ENCODE measurements around the gene DUS1L. TPM values are rescaled to one million over a fixed set of nuclear protein-coding genes. Genes with fewer than 3 reads are reported as not detected.

The DUS1L gene
- total RNA-seq, 1 donor from 2014 or later = 72.4 TPM

GRCh38 chr17:82031303-82031884 lies 34.2 kb downstream of the DUS1L start, which contains the start of gene RAC3:
RAC3 (plus strand) TSS chr17:82031678; CDS start chr17:82031762, 84 bp downstream.
- TF ChIP-seq, protein P1, sequence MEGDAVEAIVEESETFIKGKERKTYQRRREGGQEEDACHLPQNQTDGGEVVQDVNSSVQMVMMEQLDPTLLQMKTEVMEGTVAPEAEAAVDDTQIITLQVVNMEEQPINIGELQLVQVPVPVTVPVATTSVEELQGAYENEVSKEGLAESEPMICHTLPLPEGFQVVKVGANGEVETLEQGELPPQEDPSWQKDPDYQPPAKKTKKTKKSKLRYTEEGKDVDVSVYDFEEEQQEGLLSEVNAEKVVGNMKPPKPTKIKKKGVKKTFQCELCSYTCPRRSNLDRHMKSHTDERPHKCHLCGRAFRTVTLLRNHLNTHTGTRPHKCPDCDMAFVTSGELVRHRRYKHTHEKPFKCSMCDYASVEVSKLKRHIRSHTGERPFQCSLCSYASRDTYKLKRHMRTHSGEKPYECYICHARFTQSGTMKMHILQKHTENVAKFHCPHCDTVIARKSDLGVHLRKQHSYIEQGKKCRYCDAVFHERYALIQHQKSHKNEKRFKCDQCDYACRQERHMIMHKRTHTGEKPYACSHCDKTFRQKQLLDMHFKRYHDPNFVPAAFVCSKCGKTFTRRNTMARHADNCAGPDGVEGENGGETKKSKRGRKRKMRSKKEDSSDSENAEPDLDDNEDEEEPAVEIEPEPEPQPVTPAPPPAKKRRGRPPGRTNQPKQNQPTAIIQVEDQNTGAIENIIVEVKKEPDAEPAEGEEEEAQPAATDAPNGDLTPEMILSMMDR (IDR thresholded peaks at IDR 0.05) = no peak
- Histone ChIP-seq H3K27ac (peak within 1 kb of the TSS; percentile 34), H3K4me3 (peak within 1 kb of the TSS; percentile 44 to 66), H3K4me1 (peaks cover 22% of the 10 kb centered on the region), H3K36me3 (no peaks in the 10 kb centered on the region), H3K9me3 (no peaks in the 10 kb centered on the region), H3K27me3 (no peaks in the 10 kb centered on the region)
- intact Hi-C loops (cut with DNase I) = loop anchor here (5.0 kb wide), 2 partner anchors 66 to 121 kb away; partner anchors contain the start of gene FASN
- DNase-seq (ENCODE audit: extremely low spot score in 2 of 2) = no peak

DNA sequence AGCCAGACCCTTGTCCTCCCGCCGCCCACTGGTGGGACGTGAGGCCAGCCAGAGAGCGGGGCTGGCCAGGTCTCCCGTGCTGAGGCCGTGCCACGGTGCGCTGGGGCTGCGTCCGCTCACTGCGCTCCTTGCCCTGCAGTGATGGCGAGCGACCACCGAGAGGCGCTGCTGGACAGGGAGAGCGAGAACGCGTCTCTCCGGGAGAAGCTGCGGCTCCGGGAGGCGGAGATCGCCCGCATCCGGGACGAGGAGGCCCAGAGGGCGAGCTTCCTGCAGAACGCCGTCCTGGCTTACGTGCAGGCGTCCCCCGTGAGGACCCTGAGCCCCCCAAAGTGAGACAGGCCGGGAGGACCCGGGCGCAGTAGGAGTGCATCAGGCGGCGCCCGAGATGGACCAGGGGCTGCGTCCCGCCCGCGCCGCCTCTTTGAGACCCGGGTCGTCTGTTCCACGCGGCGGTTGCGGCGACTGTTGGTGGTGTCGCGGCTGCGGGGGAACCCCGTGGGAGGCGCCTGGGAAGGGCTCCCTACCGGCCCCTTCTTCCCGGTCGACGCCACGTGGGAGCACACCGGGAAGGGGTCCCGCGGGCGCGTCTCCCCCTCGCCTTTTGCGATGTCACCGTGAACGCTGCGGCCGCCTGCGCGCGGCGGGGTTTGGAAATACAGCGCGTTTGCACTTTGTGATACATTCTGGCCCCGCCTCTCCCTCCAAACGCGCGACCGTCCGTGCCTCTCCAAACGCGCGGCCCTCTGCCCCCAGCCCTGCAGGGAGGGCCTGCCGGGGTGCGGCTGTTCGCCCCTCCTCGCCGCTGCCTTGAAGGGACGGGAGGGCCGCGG lies 34.9 kb downstream of the DUS1L start:
- Histone ChIP-seq H3K36me3 (no peaks in the 10 kb centered on the region), H3K27me3 (no peaks in the 10 kb centered on the region), H3K4me3 (peak overlapping the region; percentile 44 to 66), H3K9me3 (no peaks in the 10 kb centered on the region), H3K4me1 (peaks cover 15% of the 10 kb centered on the region), H3K27ac (peak overlapping the region; percentile 34)
- no peak for DNase-seq (ENCODE audit: extremely low spot score in 2 of 2)
- no peak for TF ChIP-seq POLR2A (IDR thresholded peaks at IDR 0.05)
- TF ChIP-seq POLR2AphosphoS5 (IDR thresholded peaks at IDR 0.05; ENCODE audit: insufficient read depth in 1 of 2, low read depth in 1 of 2) = peak; percentile 46 to 53
- TF ChIP-seq, protein P1 (IDR thresholded peaks at IDR 0.05) = peak; percentile 84 to 96 (median 92)
- intact Hi-C loops (cut with DNase I) = loop anchor here (5.0 kb wide), 2 partner anchors 67 to 122 kb away; partner anchors contain the start of gene FASN

- Histone ChIP-seq H3K36me3 (no peaks in the 10 kb centered on the region), H3K4me3 (peak overlapping the region in 1 of 2 donors; percentile 66), H3K9me3 (no peaks in the 10 kb centered on the region), H3K4me1 (peaks cover 13% of the 10 kb centered on the region), H3K27me3 (no peaks in the 10 kb centered on the region), H3K27ac (no peak overlapping the region)
- intact Hi-C loops (cut with DNase I) = loop anchor here (5.0 kb wide), 2 partner anchors 67 to 122 kb away; partner anchors contain the start of gene FASN
- no peak for DNase-seq (ENCODE audit: extremely low spot score in 2 of 2)
- TF ChIP-seq, protein P1 (IDR thresholded peaks at IDR 0.05) = no peak
- TF ChIP-seq POLR2AphosphoS5 (IDR thresholded peaks at IDR 0.05; ENCODE audit: insufficient read depth in 1 of 2, low read depth in 1 of 2) = no peak
- no peak for TF ChIP-seq POLR2A (IDR thresholded peaks at IDR 0.05)
Measured at GRCh38 chr17:82029990-82030469, 35.6 kb downstream of the DUS1L start.

GRCh38 chr17:82029391-82029790 lies 36.2 kb downstream of the DUS1L start:
- peaks cover 19% of the 10 kb centered on the region for H3K4me1 ChIP-seq
- intact Hi-C loops (cut with DNase I) = no loop called here
- DNase-seq (ENCODE audit: extremely low spot score in 2 of 2) = no peak
- H3K9me3 ChIP-seq = no peaks in the 10 kb centered on the region
- TF ChIP-seq POLR2AphosphoS5 (IDR thresholded peaks at IDR 0.05; ENCODE audit: insufficient read depth in 1 of 2, low read depth in 1 of 2) (no peak), POLR2A (IDR thresholded peaks at IDR 0.05) (no peak)
- TF ChIP-seq, protein P1 (IDR thresholded peaks at IDR 0.05) = no peak
- H3K27ac ChIP-seq = no peak overlapping the region
- no peaks in the 10 kb centered on the region for H3K27me3 ChIP-seq
- H3K4me3 ChIP-seq = no peak overlapping the region
- no peaks in the 10 kb centered on the region for H3K36me3 ChIP-seq
